Kidney epithelial cell (primary cell): ENCODE results near the gene TRA2B. TPM values are rescaled to one million over a fixed set of nuclear protein-coding genes. Genes with fewer than 3 reads are reported as not detected.
"Not testable (repeated sequence)": the region's sequence is repeated elsewhere in the genome, so short reads cannot be mapped to it uniquely, and the experiment has no call there.

ENCODE experiments used
- DNase-seq: peaks from one replicate; pipeline ENCODE4 v3.0.0-alpha.2; 2010; ENCODE audit warnings: low read depth
- H3K27me3 ChIP-seq: 2 replicates; pipeline ENCODE4 v1.6.0; 2011; ENCODE audit warnings: low read length; ENCODE audit not compliant: control insufficient read depth, insufficient read depth
- H3K36me3 ChIP-seq: 2 replicates; pipeline ENCODE4 v1.5.1; 2011; ENCODE audit warnings: low read length; ENCODE audit not compliant: control insufficient read depth, insufficient read depth
- H3K4me3 ChIP-seq: 2 replicates; pipeline ENCODE4 v1.5.1; 2011; ENCODE audit warnings: low read depth, mild to moderate bottlenecking, control low read depth, low read length
- CTCF ChIP-seq: IDR thresholded peaks from 2 replicates; pipeline ENCODE4 v1.5.1; 2011; ENCODE audit warnings: mild to moderate bottlenecking, moderate library complexity, low read length, control low read depth, inconsistent platforms; ENCODE audit not compliant: insufficient read depth, poor library complexity, severe bottlenecking
- total RNA-seq: library from RNA; depleted of rRNA; stranded (reverse); fragments of >200 nt; gene quantifications from 2 replicates; pipeline ENCODE4 v1.2.3, GENCODE V29; 2015

Gene TRA2B
- total RNA-seq, 1 donor from 2014 or later = 154 TPM

- TF ChIP-seq CTCF = no peak
- no peak for DNase-seq
- Histone ChIP-seq H3K27me3 (no peaks in the 10 kb centered on the region), H3K4me3 (no peak overlapping the region), H3K36me3 (no peaks in the 10 kb centered on the region)
These were observed 24.6 kb downstream of the TRA2B start for GRCh38 chr3:185912929-185913901.

GRCh38 chr3:185912512-185912911 lies 25.3 kb downstream of the TRA2B start:
- no peak for DNase-seq
- TF ChIP-seq CTCF = no peak
- Histone ChIP-seq H3K36me3 (no peaks in the 10 kb centered on the region), H3K27me3 (no peaks in the 10 kb centered on the region), H3K4me3 (no peak overlapping the region)

GRCh38 chr3:185911076-185911448 lies 26.8 kb downstream of the TRA2B start:
- not testable (repeated sequence) for H3K27me3 ChIP-seq, DNase-seq, H3K4me3 ChIP-seq, H3K36me3 ChIP-seq

GRCh38 chr3:185910322-185911075 lies 27.3 kb downstream of the TRA2B start:
- not testable (repeated sequence) for DNase-seq, H3K27me3 ChIP-seq, H3K4me3 ChIP-seq, H3K36me3 ChIP-seq

- not testable (repeated sequence) for H3K36me3 ChIP-seq, H3K4me3 ChIP-seq, H3K27me3 ChIP-seq, DNase-seq
These were observed 27.9 kb downstream of the TRA2B start for GRCh38 chr3:185909913-185910312.

GRCh38 chr3:185900228-185900627 lies 37.6 kb downstream of the TRA2B start:
- Histone ChIP-seq H3K27me3 (no peaks in the 10 kb centered on the region), H3K4me3 (no peak overlapping the region), H3K36me3 (no peaks in the 10 kb centered on the region)
- DNase-seq = peak; percentile 96
- no peak for TF ChIP-seq CTCF

GRCh38 chr3:185896636-185897035 lies 41.2 kb downstream of the TRA2B start:
- no peaks in the 10 kb centered on the region for H3K27me3 ChIP-seq
- H3K36me3 ChIP-seq = no peaks in the 10 kb centered on the region
- DNase-seq = no peak
- no peak overlapping the region for H3K4me3 ChIP-seq
- no peak for TF ChIP-seq CTCF
